ENCODE data around the gene SIK3. TPM values are rescaled to one million over a fixed set of nuclear protein-coding genes. Genes with fewer than 3 reads are reported as not detected.
A peak's percentile ranks its signal among the peaks of the same experiment; 100 is the strongest.

The SIK3 gene
- total and polyA plus RNA-seq, 2 experiments from 2014 or later = 6.1 to 33.9 TPM

GRCh38 chr11:117100556-117100955 lies 2.3 kb upstream of the SIK3 start (continued):
- no peak for TF ChIP-seq ZNF114 (CRISPR knock-in tag; IDR thresholded peaks at IDR 0.05)
- no peak for TF ChIP-seq EZH2phosphoT487 (IDR thresholded peaks at IDR 0.05; ENCODE audit: unreplicated experiment)
- no peak for TF ChIP-seq CTCF (conservative IDR thresholded peaks at IDR 0.05; ENCODE audit: low read depth in 2 of 2)

- TF ChIP-seq EZH2phosphoT487 (IDR thresholded peaks at IDR 0.05; ENCODE audit: unreplicated experiment) = no peak
- Histone ChIP-seq H3K4me1 (ENCODE audit: insufficient read depth) (peaks cover 23% of the 10 kb centered on the region), H3F3A (replicated peaks; ENCODE audit: low read depth) (no peaks in the 10 kb centered on the region), H3K9me2 (ENCODE audit: insufficient read depth) (no peaks in the 10 kb centered on the region), H3K4me3 (no peak overlapping the region), H3K79me2 (replicated peaks; ENCODE audit: insufficient read depth) (peaks cover 31% of the 10 kb centered on the region), H3K4me2 (no peak overlapping the region), H3K27me3 (ENCODE audit: insufficient read depth) (no peaks in the 10 kb centered on the region), H2AFZ (no peak overlapping the region; the same call in 1 of the 2 replicates), H3K36me3 (ENCODE audit: insufficient read depth) (no peaks in the 10 kb centered on the region), H3K27ac (ENCODE audit: low read depth) (no peak overlapping the region), H4K20me1 (replicated peaks; ENCODE audit: insufficient read depth) (peaks cover 7% of the 10 kb centered on the region; the same call in 1 of the 2 replicates)
- peaks cover 2% of the 10 kb centered on the region; the same call in 1 of the 3 replicates for H3K36me3 Mint-ChIP-seq (ENCODE audit: low read depth)
- ATAC-seq = no peak
- H3K27me3 Mint-ChIP-seq (ENCODE audit: insufficient read depth, low read depth, poor library complexity) = peaks cover 12% of the 10 kb centered on the region
- H3K9me3 Mint-ChIP-seq = no peaks in the 10 kb centered on the region; the same call in 2 of the 3 replicates
- peak overlapping the region; percentile 96 for H3K4me3 Mint-ChIP-seq
- H3K4me1 Mint-ChIP-seq = peaks cover 30% of the 10 kb centered on the region
- H3K27ac Mint-ChIP-seq = no peak overlapping the region; the same call in 1 of the 2 replicates
- DNase-seq (ENCODE audit: low spot score) = no peak
These were observed 1.5 kb upstream of the SIK3 start for GRCh38 chr11:117099696-117100095.

GRCh38 chr11:117097389-117098268 lies 599 bp downstream of the SIK3 start:
- H3K27ac Mint-ChIP-seq = peak overlapping the region; percentile 92
- no peaks in the 10 kb centered on the region for H3K9me2 ChIP-seq (ENCODE audit: insufficient read depth)
- H3K4me1 ChIP-seq (ENCODE audit: insufficient read depth) = peaks cover 23% of the 10 kb centered on the region
- H3F3A ChIP-seq (replicated peaks; ENCODE audit: low read depth) = no peaks in the 10 kb centered on the region
- no peak overlapping the region for H2AFZ ChIP-seq
- peaks cover 16% of the 10 kb centered on the region; the same call in 1 of the 2 replicates for H4K20me1 ChIP-seq (replicated peaks; ENCODE audit: insufficient read depth)
- H3K4me1 Mint-ChIP-seq = peaks cover 33% of the 10 kb centered on the region
- H3K4me2 ChIP-seq = peak overlapping the region; percentile 95
- H3K27ac ChIP-seq (ENCODE audit: low read depth) = peak overlapping the region; percentile 67; the same call in 1 of the 2 replicates
- peaks cover 12% of the 10 kb centered on the region for H3K27me3 Mint-ChIP-seq (ENCODE audit: insufficient read depth, low read depth, poor library complexity)
- peak; percentile 68 for DNase-seq (ENCODE audit: low spot score)
- H3K36me3 ChIP-seq (ENCODE audit: insufficient read depth) = no peaks in the 10 kb centered on the region
- peaks cover 2% of the 10 kb centered on the region; the same call in 2 of the 3 replicates for H3K36me3 Mint-ChIP-seq (ENCODE audit: low read depth)
- peak overlapping the region; percentile 92 for H3K4me3 ChIP-seq
- H3K4me3 Mint-ChIP-seq = peak overlapping the region; percentile 92
- ATAC-seq = peak; percentile 55
- H3K27me3 ChIP-seq (ENCODE audit: insufficient read depth) = no peaks in the 10 kb centered on the region
- H3K79me2 ChIP-seq (replicated peaks; ENCODE audit: insufficient read depth) = peaks cover 52% of the 10 kb centered on the region
- no peaks in the 10 kb centered on the region; the same call in 2 of the 3 replicates for H3K9me3 Mint-ChIP-seq
- TF ChIP-seq STAT1 (IDR thresholded peaks at IDR 0.05; ENCODE audit: unreplicated experiment) (no peak), POLR2AphosphoS5 (IDR thresholded peaks at IDR 0.05; ENCODE audit: low read depth) (0 out of 2 replicates have a peak, but pooled peaks have one; percentile 3), REST (IDR thresholded peaks at IDR 0.05; ENCODE audit: unreplicated experiment) (no peak), EZH2phosphoT487 (IDR thresholded peaks at IDR 0.05; ENCODE audit: unreplicated experiment) (no peak)

Measured in GM23338 (cell line).